Esophagus (tissue), 2 donors: ENCODE data around the gene PPFIA3. TPM values are rescaled to one million over a fixed set of nuclear protein-coding genes. Genes with fewer than 3 reads are reported as not detected.

Experiments
- H3K27ac ChIP-seq, 2 donors: one replicate each; pipeline ENCODE4 v1.5.1; 2013; ENCODE audit warnings: low read depth in 2 of 2, mild to moderate bottlenecking in 2 of 2, inconsistent platforms in 1 of 2, low read length in 1 of 2, moderate library complexity in 1 of 2
- H3K27me3 ChIP-seq, 2 donors: one replicate each; pipeline ENCODE4 v1.6.1; 2013; ENCODE audit warnings: low read length in 2 of 2, control low read depth in 1 of 2, mild to moderate bottlenecking in 1 of 2; ENCODE audit not compliant: insufficient read depth in 2 of 2, control insufficient read depth in 1 of 2
- H3K36me3 ChIP-seq, 2 donors: one replicate each; pipeline ENCODE4 v1.6.1; 2013; ENCODE audit warnings: low read length in 1 of 2; ENCODE audit not compliant: control insufficient read depth in 2 of 2, insufficient read depth in 2 of 2
- H3K4me1 ChIP-seq, 2 donors: one replicate each; pipeline ENCODE4 v1.6.1; 2013; ENCODE audit warnings: low read length in 1 of 2; ENCODE audit not compliant: control insufficient read depth in 2 of 2, insufficient read depth in 2 of 2
- H3K4me3 ChIP-seq, 2 donors: one replicate each; pipeline ENCODE4 v1.5.1; 2013; ENCODE audit warnings: low read length in 2 of 2, mild to moderate bottlenecking in 2 of 2, low read depth in 1 of 2, moderate library complexity in 1 of 2
- H3K9me3 ChIP-seq, 2 donors: one replicate each; pipeline ENCODE4 v1.6.1; 2013; ENCODE audit warnings: mild to moderate bottlenecking in 2 of 2, low read depth in 1 of 2, low read length in 1 of 2, moderate library complexity in 1 of 2; ENCODE audit not compliant: control insufficient read depth in 2 of 2, insufficient read depth in 1 of 2
- WGBS, 2 donors: extraction: QIAGEN DNeasy Blood & Tissue Kit; methylation state at CpG; one replicate each; pipeline ENCODE4 v1.1.7; 2013; 5-methylcytosine and 5-hydroxymethylcytosine counted together
- polyA plus RNA-seq, 2 donors: library from polyadenylated mRNA; stranded (reverse); fragments of 200-250 nt; gene quantifications; one replicate each; pipeline ENCODE4 v1.2.3, GENCODE V29; 2013
- donor health status: healthy with polysubstance abuse.
- donor health status: Bipolar disorder and iron deficiency.

The PPFIA3 gene
- polyA plus RNA-seq, 2 donors: 15.2 to 28.6 TPM

GRCh38 chr19:49085020-49085867, 34.1 kb upstream of the PPFIA3 start, which contains the start of gene SNRNP70:
Gene SNRNP70 (plus strand): TSS chr19:49085451. CDS start chr19:49086415, 964 bp downstream.
- Histone ChIP-seq H3K4me3 (peak within 1 kb of the TSS; percentile 88 to 94), H3K4me1 (peaks cover 3 to 4% of the 10 kb centered on the region in 2 donors), H3K36me3 (peaks cover 2 to 10% of the 10 kb centered on the region in 2 donors), H3K9me3 (no peaks in the 10 kb centered on the region), H3K27me3 (no peaks in the 10 kb centered on the region), H3K27ac (peak within 1 kb of the TSS; percentile 77 to 92)
- WGBS, 2 donors: 0% methylated on average over 86 to 89 of the region's 89 CpGs

- Histone ChIP-seq H3K4me3 (peak overlapping the region; percentile 88 to 94), H3K9me3 (no peaks in the 10 kb centered on the region), H3K4me1 (peaks cover 3 to 4% of the 10 kb centered on the region in 2 donors), H3K27me3 (no peaks in the 10 kb centered on the region), H3K27ac (peak overlapping the region; percentile 77 to 92), H3K36me3 (peaks cover 8 to 16% of the 10 kb centered on the region in 2 donors)
- WGBS, 2 donors: 0 to 1% methylated on average over 14 of the region's 14 CpGs
Observed at GRCh38 chr19:49085868-49086232, 33.5 kb upstream of the PPFIA3 start.

GRCh38 chr19:49086296-49086695, 33.0 kb upstream of the PPFIA3 start:
- 32% methylated on average over 11 of the region's 11 CpGs for WGBS, 2 donors
- peak overlapping the region in 1 of 2 donors; percentile 16 for H3K27ac ChIP-seq

GRCh38 chr19:49091391-49092038, 27.8 kb upstream of the PPFIA3 start:
- Histone ChIP-seq H3K27ac (no peak overlapping the region), H3K36me3 (peaks cover 13 to 26% of the 10 kb centered on the region in 2 donors), H3K4me3 (no peak overlapping the region), H3K9me3 (no peaks in the 10 kb centered on the region), H3K27me3 (no peaks in the 10 kb centered on the region), H3K4me1 (peaks cover under 1 to 5% of the 10 kb centered on the region in 2 donors)
- WGBS, 2 donors: 88 to 89% methylated on average over 17 of the region's 17 CpGs

More at GRCh38 chr19:49086296-49086695, 33.0 kb upstream of the PPFIA3 start:
- H3K36me3 ChIP-seq: peaks cover 9 to 20% of the 10 kb centered on the region in 2 donors
- no peaks in the 10 kb centered on the region for H3K27me3 ChIP-seq
- peaks cover 3 to 4% of the 10 kb centered on the region in 2 donors for H3K4me1 ChIP-seq
- H3K9me3 ChIP-seq: no peaks in the 10 kb centered on the region
- peak overlapping the region; percentile 88 to 94 for H3K4me3 ChIP-seq

- WGBS, 2 donors: 88 to 90% methylated on average over 6 of the region's 6 CpGs
- H3K27me3 ChIP-seq: no peaks in the 10 kb centered on the region
- peaks cover 0 to 3% of the 10 kb centered on the region in 2 donors for H3K4me1 ChIP-seq
- no peak overlapping the region for H3K4me3 ChIP-seq
- H3K36me3 ChIP-seq: peaks cover 13 to 24% of the 10 kb centered on the region in 2 donors
- H3K9me3 ChIP-seq: no peaks in the 10 kb centered on the region
- H3K27ac ChIP-seq: no peak overlapping the region
Observed at GRCh38 chr19:49092686-49093085, 26.7 kb upstream of the PPFIA3 start.

GRCh38 chr19:49094505-49095482, 24.6 kb upstream of the PPFIA3 start:
- Histone ChIP-seq H3K4me1 (peaks cover 0 to 3% of the 10 kb centered on the region in 2 donors), H3K36me3 (peaks cover 24 to 35% of the 10 kb centered on the region in 2 donors), H3K4me3 (no peak overlapping the region), H3K27ac (no peak overlapping the region), H3K9me3 (no peaks in the 10 kb centered on the region), H3K27me3 (no peaks in the 10 kb centered on the region)
- 75 to 76% methylated on average over 23 of the region's 23 CpGs for WGBS, 2 donors

- no peak overlapping the region for H3K27ac ChIP-seq
- H3K36me3 ChIP-seq: peaks cover 15 to 42% of the 10 kb centered on the region in 2 donors
- WGBS, 2 donors: 34 to 43% methylated on average over 8 of the region's 8 CpGs
- H3K4me3 ChIP-seq: no peak overlapping the region
- no peaks in the 10 kb centered on the region for H3K9me3 ChIP-seq
- no peaks in the 10 kb centered on the region for H3K27me3 ChIP-seq
- peaks cover 0 to 3% of the 10 kb centered on the region in 2 donors for H3K4me1 ChIP-seq
Observed at GRCh38 chr19:49097453-49098288, 21.7 kb upstream of the PPFIA3 start.

GRCh38 chr19:49098795-49099194, 20.5 kb upstream of the PPFIA3 start:
- H3K36me3 ChIP-seq: peaks cover 15 to 43% of the 10 kb centered on the region in 2 donors
- H3K4me3 ChIP-seq: no peak overlapping the region
- H3K27me3 ChIP-seq: no peaks in the 10 kb centered on the region
- 64 to 66% methylated on average over 4 of the region's 4 CpGs for WGBS, 2 donors
- no peaks in the 10 kb centered on the region for H3K9me3 ChIP-seq
- H3K27ac ChIP-seq: no peak overlapping the region
- H3K4me1 ChIP-seq: peaks cover 0 to 3% of the 10 kb centered on the region in 2 donors
